NT2/D1 (cell line): ENCODE results near the gene ITPR2.

Experiments used
- SUZ12 ChIP-seq: IDR thresholded peaks from 2 replicates; pipeline ENCODE4 v1.6.1; 2011; ENCODE audit not compliant: insufficient read length, insufficient read depth; ENCODE audit errors: extremely low read depth
- YY1 ChIP-seq: IDR thresholded peaks from 2 replicates; pipeline ENCODE4 v1.6.1; 2011; ENCODE audit not compliant: insufficient read length, insufficient read depth
- ZNF274 ChIP-seq: IDR thresholded peaks from 2 replicates; pipeline ENCODE4 v1.6.1; 2011; ENCODE audit warnings: mild to moderate bottlenecking, low read depth, low read length

DNA sequence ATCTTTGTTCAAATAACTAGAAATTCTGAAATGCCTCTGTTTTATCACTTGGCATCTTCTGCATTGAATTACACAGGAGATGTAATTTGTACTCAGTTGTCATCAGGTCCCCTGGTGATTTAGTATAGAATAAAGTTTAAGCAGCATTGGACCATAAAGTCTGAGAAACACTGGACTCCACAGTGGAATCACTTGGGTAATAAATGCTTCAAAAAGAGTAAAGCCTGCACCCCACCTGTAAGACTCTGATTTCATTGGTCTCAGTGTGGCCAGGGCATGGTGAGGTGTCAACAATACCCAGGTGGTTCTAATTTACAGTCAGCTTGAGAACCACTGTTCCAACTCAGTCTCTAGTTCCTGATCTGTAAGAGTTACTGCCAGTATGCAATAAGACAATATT lies 148.9 kb downstream of the ITPR2 start:
- TF ChIP-seq YY1 (no peak), ZNF274 (no peak), SUZ12 (no peak)
